GM19468 (cell line): ENCODE data around the gene SGTB.
A peak's percentile ranks its signal among the peaks of the same experiment; 100 is the strongest.
"Not testable (repeated sequence)": the region's sequence is repeated elsewhere in the genome, so short reads cannot be mapped to it uniquely, and the experiment has no call there.

Experiments used
- ATAC-seq: cut with Tn5 transposase; IDR thresholded peaks from one replicate; pipeline ENCODE4 v1.9.1; 2021; ENCODE audit warnings: mild to moderate bottlenecking, moderate library complexity, moderate number of reproducible peaks; ENCODE audit not compliant: unreplicated experiment; ENCODE audit errors: extremely low read depth

The SGTB gene

DNA sequence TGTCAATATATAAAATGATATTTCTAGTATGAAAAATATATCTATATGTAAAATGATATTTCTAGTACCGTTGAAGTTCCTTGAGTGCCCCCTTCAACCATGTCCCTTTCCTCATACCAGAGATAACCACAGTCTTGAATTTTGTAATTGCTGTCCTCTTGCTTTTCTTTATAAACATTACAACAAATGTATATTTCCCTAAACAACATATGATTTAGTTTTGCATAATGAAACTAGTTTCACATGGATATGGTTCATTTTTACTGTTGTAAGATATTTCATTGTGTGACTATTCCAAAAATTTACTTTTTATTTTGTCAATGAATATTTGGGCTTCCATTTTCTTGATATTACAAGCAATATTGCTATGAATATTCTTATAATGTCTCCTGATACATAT is 14.1 kb upstream of the SGTB start:
- no peak for ATAC-seq

DNA sequence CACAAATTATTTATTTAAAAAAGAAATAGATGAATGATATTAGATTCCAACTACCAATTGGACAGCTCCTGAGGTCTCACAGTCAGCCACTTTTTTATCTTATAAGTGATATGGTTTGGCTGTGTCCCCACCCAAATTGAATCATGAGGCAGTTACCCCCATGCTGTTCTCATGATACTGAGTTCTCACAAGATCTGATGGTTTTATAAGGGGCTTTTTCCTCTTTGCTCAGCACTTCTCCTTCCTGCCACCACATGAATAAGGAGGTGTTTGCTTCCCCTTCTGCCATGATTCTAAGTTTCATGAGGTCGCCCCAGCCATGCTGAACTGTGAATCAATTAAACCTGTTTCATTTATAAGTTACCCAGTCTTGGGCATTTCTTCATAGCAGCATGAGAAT is 13.0 kb upstream of the SGTB start:
- ATAC-seq: no peak

DNA sequence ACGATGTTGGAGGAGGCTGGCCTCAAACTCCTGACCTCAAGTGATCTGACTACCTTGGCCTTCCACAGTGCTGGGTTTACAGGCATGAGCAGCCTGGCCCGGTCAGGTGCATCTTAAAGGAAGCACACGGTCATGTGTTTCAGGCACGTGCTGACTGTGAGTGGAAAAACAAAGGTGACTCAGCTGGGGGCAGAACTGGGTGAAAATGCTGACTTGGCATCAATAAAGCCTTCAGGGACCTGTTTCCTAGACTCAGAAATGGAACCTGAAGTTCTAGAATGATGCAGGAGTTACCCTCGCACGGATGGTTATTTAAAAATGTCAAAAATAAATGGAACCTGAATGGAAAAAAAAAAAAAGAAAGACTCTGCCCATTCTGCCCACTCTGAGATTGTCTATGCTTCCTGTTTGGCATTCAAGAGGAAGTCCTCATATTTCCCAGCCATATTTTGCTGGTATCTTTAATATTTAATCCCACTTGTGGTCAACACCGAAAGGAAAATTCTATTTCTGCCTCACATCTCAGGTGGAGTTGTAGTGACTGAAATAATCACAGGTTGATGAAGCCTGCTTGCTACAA is 12.4 kb upstream of the SGTB start:
- not testable (repeated sequence) for ATAC-seq

DNA sequence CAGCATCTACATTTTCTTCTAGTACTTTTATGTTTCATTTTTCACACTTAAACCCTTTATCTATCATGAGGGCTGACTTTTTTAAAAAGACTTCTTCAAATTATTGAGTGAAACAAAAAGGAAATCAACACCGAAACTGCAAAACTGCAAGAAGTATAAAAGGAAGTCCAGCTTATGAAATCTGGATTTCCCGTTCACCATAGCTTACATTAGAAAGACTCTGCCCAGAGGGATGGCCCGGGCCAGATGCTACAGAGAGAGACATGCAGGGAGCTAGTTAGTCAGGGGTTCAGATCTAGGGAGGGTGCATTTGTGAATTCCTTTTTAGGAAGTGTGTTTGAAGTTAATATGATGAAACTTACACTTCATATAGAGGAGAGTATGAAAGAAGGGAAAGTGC is 10.1 kb upstream of the SGTB start:
- not testable (repeated sequence) for ATAC-seq

DNA sequence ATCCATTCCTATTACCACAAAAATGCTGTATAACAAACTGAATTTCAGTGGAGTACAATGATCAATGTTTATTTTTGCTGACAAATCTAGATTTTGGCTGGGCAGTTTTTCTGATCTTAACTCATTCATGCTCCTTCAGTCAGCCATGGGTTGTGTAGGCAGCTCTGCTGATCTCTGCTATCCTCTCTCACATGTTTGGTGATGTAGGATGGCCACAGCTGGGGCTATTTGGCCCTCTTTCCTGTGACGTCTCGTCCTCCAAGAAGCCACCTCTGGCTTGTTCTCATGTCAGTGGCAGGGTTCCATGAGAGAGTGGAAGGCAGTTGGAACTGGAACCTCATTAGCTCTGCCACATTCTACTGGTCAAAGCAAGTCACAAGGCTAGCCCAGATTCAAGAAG is 9.0 kb upstream of the SGTB start:
- no peak for ATAC-seq

DNA sequence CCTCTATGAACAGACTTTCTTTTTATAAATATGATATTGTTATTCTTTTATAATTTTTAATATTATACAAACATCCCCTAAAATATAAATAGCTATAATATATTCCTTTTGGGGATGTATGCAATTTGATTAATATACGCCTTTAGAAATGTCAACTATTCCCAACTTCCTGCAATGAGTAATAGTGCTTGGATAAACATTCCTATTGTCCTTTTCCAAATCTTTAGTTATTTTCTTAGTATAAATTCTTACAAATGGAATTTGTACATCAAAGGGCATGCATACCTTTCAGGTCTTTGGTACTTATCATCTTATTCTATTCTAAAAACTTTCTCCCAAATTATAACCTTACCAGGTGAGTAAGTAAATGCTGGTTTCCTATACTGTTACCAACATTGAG is 6.3 kb upstream of the SGTB start:
- ATAC-seq: no peak

DNA sequence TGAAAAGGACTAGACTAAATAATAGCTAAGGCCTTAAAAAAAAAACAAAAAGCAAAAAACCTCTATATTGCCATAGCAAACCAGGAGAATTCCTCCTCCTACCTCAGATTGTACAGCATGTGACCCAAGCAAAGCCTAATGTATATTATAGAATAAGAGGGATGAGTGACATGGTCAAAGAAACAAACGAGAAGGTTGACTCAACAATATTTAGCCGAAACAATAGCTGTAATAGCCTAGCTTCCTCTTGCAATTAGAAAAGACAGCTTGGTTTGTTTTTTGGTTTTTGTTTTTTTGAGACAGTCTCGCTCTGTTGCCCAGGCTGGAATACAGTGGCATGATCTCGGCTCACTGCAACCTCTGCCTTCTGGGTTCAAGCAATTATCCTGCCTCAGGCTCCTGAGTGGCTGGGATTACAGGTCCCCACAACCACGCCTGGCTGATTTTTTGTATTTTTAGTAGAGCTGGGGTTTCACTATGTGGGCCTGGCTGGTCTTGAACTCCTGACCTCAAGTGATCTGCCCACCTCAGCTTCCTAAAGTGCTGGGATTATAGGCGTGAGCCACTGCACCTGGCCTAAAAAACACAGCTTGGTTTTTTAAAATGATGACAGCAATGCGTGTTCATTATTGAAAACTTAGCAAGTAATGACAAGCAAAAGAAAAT is 5.7 kb upstream of the SGTB start:
- no peak for ATAC-seq

DNA sequence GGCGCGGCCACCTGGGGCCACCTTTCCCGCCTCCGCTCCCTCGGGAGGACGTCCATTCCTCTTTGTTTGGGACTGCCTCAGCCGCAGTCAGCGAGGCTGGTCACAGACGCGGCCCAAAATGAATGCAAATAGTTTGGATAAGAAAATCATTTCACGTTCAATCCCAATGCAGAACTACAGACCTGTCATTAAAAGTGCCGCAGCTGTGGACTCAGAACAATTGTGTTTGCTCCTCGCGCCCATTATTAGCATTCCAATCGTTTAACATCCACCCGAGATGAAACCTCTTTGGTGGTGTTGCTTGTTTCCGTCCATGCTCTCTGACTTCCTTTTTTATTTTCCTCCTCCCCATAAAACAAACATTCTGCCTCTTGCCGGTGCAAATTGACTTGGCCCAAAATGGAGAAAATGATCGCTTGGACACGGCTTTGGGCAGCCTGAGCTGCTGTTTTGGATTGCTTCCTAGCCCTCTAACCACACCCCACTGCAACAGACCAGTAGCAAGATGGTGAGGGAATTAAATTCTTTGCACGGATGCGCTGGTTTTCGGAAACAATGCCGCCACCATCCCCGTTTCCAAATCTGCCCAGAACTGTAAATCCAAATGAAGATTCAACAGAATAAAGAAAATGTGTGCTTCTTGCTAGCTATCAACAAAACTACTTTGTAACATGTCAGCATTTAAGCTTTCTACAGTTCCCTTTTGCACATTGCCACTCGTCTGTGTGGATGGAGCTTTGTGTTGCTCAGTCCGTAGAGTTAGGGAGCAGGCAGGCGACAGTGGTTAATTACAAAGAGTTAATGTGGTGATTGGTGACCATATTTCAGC is 880 bp upstream of the SGTB start:
- no peak for ATAC-seq

DNA sequence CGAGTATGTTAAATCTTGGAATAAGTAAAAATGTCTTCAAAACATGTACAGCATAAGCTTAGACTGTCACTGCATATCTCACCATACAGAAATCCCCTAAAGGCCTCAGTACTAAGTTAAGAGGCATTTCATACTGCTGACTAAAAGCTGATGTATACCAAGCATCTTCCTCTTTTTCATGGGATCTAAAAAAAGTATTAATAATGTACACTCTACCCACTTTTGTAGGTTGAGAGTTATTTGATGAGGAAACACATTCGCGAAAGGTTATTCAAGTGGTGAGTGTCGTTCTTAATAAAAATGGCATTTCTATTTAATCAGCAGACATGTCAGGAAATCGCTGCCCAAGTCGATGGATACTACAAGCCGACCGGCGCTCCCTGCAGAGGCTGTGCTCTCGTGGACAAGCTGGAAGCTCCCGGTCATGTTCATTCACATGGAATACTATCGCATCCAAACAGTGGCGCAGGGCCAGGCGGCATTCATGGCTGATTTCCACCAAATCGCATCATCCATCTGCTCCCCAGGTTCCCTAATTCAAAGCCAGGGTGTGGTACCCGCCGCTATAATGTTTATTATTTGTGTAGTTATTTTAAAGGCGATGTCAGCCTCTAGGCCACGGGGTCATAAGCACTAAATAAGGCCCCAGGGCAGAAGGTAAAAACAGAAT is 724 bp downstream of the SGTB start:
- ATAC-seq: no peak

DNA sequence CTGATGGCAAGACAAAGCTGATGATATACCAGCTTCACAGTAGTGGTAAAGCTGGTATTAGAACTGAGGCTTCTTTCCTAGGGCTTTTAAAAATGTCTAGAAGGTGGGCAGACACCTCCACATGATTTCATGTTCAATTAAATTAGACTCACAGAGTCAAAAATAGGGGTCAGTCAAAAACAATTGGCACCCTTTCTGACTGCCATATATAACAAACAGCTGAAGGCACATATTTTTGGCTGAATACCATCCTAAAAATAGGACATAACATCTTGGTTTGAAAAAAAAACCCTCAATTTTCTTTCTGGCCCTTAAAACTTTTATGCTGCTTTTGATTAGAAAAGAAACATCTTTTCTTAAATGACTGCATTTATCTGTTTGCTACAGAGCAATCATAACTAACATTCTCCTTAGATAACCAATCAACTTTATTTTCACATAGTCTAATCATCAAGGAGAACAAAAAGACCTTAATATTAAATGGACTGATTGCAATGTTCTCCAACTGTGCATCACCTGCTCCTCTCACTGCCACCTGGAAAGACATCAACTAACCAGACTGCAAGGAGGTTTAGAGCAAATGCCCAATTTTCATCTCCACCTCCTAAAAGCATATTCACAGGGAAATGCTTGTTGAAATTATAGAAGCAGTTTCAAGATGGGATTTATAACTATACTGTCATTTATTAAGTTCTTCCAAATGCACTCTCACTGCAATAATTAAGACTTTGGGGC is 3.2 kb downstream of the SGTB start:
- no peak for ATAC-seq

DNA sequence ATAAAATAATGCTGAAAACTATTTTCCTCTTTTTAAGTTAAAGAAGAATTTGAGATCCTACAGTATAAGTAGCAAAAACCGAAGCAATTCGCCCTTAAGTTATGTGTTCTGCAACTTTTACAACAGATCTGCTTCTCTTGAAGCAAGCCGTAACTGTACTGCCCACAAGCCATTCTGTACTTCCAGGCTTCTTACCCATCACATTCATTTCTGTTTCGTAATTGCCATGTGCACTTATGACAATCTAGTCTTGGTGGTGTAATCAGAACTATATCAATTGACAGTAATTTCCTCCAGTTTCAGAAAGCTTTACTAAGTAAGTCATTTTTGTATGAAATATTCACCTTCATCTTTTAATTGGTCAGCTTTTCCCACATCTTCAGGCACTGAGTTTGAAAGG is 13.8 kb downstream of the SGTB start:
- ATAC-seq: no peak

DNA sequence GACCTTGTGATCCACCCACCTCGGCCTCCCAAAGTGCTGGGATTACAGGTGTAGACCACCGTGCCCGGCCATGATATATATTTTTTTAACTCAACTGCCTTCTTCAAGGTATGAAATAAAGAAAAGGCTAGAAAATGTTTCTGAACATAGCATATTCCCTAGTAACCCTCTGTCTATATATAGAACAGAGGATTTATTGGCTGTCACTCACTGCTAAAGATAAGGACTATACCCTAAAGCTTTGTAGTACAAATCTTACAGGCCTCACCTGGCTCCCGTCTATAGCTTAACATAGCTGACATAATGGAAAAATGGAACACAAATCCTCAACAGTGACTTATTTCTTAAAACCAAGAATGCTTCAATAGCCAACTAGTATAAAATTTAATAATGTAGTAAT is 14.2 kb downstream of the SGTB start:
- no peak for ATAC-seq

DNA sequence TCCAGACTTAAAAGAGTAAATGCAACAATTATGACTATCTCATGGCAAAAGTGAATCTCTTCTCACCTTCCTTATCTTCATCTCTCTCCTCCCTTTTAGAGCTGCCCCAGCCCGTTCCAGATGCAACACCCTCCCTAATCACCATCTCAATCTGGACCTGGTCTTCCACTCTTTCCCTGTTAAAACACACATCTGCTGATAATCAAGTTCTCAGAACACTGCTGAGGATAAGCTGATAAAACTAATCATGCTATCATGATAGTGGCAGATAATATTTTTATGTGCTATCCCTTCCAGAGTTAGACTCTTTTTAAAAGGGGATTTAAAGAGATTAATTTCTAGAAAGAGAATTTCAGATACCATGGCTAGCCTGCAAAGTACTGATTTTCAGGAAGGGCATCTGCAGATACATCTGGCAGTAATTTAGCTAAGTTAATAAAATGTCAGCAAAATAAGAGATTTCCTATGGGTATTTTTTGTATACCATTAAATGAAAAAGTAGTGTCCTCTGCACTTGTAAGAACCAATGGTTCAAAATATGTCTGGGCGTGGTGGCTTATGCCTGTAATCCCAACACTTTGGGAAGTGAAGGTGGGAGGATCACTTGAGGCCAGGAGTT is 17.2 kb downstream of the SGTB start:
- ATAC-seq: no peak

DNA sequence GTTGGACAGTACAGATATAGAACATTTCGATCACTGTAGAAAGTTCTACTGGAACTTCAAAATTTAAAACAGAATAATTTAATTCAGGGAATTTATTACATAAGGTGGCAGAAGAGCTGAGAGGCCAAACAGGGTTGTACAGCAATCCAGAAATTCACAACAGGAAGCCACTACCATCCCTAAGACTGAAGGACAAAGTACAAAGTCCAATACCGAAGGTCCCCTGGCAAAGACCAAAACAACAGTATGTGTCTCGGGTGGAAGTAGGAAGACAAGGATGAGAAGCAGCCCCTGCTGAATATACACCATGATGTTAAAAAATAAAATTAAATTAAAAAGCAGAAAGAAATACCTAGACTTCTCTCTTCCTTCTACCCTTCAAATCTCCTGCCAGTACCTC is 19.9 kb downstream of the SGTB start:
- ATAC-seq: no peak

DNA sequence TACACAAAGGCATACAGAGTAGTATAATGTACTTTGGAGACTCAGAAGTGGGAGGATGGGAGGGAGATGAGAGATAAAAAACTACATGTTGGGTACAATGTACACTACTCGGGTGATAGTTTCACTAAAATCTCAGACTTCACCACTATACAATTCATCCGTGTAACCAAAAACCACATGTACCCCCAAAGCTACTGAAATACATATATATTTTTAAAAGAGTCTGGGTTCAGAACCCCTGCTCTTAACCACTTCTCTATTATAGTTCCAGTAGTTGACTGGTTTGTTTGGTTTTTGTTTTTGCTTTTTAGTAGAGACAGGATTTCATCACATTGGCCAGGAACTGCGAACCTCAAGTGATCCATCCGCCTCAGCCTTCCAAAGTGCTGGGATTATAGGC is 22.6 kb downstream of the SGTB start:
- ATAC-seq: peak; percentile 60

DNA sequence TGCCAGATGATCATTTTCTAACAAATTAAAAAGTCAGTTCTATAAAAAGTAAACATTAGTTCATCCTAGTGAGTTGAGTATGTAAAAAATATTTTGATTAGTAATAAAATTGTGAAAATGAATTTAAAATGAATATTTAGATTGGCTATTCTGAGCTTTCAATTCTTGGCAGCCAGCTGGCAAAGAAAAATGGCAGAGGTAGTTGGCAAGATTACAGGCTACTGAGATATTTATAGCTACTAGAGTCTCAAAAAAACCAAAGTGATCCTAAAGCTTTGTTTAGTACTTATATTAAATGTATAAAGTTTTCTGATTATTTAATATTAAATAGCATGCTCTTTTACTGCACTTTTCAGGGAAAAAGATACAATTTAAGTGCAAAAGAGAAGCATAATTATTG is 25.0 kb downstream of the SGTB start:
- no peak for ATAC-seq

DNA sequence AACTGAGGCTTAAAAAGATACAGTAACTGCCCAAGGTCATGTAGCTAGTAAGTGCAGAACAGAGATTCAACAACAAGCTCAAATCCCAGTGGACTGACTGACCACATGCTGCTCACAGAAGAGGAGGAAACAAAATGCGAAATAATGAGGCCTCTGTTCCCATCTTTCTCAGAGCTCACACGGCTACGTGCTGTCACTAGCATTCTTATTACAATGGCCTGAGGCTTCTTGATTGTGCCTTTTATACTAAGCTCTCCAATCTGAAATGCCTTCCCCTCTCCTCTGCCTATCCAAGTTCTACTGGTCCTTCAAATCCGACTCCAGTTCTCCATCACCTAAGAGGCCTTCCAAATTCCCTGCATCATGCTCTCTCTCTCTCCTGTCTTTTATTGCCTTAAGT is 26.0 kb downstream of the SGTB start:
- ATAC-seq: no peak

DNA sequence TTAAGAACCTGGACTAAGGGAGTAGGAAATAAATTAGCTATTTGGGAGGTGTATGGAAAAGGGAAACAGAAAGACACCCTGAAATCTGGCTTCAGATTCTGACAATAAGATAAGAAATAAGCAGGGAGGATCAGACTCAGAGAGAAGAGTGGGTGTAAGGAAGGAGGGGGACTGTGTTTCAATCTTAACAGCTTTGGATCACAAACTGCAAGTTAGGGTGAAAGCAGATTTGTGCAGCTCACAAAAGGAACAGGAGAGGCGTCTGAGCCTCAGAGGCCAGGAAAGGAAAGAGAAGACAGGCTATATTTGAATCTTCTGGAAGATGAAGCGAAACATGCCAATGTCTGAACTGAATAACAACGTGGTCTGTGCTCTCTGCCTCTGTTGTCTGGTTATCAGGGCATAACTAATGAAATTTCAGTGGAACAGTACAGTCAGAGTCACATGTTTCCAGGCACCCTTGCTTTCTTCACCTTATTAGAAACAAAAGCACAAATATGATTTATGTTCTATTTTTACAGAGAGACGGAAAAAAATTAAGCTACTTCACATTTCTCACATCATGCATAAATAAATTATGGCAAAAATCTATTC is 26.6 kb downstream of the SGTB start:
- ATAC-seq: no peak

DNA sequence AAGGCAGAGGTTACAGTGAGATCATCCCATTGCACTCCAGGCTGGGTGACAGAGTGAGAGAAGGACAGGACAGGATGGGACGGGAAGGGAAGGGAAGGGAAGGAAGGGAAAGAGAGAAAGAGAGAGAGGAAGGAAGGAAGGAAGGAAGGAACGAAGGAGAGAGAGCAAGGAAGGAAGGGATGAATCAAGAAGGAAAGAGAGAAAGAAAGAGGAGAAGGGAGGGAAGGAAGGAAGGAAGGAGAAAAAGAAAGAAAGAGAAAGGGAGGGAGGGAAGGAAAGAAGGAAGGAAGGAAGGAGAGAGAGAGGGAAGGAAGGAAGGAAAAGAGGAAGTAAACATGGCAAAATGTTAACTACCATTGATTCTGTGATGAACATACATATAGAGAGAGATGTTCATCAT is 28.8 kb downstream of the SGTB start:
- ATAC-seq: no peak

DNA sequence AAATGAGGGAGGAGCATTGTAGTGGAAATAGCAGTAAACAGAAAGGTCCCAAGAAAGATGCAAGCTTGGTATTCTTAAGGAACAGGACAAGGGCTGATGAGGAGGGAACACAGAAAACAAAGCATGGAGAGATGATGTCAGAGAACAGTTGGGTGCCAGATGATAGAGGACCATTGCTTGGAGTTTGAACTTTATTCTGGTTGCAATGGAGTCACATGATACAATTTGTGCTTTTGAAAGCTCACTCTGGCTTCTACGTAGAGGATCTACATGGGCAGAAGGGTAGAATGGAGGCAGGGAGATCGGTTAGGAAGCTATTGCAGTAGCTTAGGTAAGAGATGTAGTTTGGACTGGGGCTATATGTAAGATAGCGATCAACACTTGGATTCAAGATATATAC is 39.8 kb downstream of the SGTB start:
- ATAC-seq: no peak
